Ovary (tissue), 3 donors: Measurements from ENCODE around the gene TRIM41.

ENCODE experiments used
- CTCF ChIP-seq, 3 donors: fragments of 450-650 bp in 2 of 3; fragments of 200-600 bp in 1 of 3; IDR thresholded peaks; one replicate each; pipeline versions ENCODE4 v1.5.1 to v1.8.0; 2016 to 2022; ENCODE audit warnings: antibody characterized with exemption in 3 of 3, mild to moderate bottlenecking in 1 of 3
- EP300 ChIP-seq: sonication (generic); formaldehyde crosslinking; IDR thresholded peaks from one replicate; pipeline ENCODE4 v1.6.1; 2017; ENCODE audit warnings: antibody characterized with exemption
- POLR2A ChIP-seq: fragments of 450-650 bp; IDR thresholded peaks from one replicate; pipeline ENCODE4 v1.6.1; 2017; ENCODE audit warnings: antibody characterized with exemption, mild to moderate bottlenecking, moderate library complexity
- donor health status: DM: no; HTN: no; CAD: no.

GRCh38 chr5:181212934-181213333 is 10.1 kb upstream of the TRIM41 start:
- TF ChIP-seq POLR2A, result no peak
- no peak for TF ChIP-seq EP300
- TF ChIP-seq CTCF (IDR thresholded peaks at IDR 0.05), result no peak
